CD4-positive, alpha-beta T cell treated with Interleukin-17A for 1 hour (primary cell): Measurements from ENCODE around the gene AUTS2.

Experiments used
- DNase-seq: peaks from one replicate; pipeline ENCODE4 v3.0.0-alpha.2; 2020

AUTS2 gene

DNA sequence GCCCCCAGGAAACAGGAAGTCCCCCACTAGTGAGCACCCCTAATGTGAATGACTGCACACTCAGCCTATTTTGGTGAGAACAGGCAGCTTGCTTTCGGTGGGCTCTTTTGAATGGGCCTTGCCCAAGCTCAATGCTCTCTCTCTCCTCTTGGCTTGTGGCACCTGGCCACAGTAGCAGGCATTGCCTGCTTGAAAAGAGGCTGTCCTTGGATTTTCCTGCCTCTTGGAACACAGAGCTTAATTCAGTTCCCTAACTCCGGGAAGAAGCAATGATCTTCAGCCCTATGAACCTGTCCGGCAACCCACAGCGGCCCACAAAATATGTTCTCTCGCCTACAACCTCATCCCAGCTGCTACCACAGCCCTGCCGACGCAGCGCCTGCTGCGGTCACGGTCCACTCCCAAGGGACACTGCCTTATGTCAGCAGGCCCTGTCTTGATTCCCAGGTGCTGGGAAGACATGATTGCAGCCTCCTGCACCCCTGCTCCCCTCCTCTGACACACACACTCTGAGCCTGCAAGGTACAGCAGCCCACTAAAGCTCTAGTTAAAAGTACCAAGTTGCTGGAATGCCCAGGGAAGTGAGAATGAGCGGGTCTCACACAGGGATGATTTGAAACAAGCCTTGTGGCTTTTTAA lies 818.2 kb downstream of the AUTS2 start:
- no peak for DNase-seq

DNA sequence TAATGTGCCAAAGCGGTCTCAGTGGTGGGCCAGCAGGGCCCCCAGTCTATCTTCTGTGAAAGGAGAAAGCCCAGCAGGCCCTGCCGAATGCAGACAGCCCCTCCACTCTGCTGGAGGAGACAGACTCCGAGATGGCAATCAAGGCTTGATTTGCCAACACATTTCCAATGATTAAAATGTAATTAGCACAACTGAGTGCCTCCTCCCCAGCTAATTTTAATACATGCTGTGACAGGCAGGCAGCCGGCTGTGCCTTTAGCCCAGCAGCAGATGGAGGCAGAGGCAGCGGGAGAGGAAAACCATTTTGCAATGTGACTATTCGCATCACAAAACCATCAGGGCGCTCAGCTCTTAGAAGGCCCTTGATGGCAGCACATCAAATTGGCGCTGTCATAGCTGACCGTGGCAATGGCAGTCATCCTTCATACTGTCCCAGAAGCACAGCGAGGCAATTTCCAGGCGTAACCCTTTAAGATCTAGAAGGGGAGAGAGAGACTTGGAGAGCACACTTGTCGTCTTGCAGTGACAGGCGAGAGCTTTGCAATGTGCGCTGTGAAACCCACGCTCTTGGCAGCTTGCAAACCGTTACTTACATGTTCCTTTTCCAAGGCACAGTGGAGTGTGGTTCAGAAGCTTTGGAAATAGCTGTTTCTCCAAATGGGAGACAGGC lies 818.8 kb downstream of the AUTS2 start:
- DNase-seq, result no peak

DNA sequence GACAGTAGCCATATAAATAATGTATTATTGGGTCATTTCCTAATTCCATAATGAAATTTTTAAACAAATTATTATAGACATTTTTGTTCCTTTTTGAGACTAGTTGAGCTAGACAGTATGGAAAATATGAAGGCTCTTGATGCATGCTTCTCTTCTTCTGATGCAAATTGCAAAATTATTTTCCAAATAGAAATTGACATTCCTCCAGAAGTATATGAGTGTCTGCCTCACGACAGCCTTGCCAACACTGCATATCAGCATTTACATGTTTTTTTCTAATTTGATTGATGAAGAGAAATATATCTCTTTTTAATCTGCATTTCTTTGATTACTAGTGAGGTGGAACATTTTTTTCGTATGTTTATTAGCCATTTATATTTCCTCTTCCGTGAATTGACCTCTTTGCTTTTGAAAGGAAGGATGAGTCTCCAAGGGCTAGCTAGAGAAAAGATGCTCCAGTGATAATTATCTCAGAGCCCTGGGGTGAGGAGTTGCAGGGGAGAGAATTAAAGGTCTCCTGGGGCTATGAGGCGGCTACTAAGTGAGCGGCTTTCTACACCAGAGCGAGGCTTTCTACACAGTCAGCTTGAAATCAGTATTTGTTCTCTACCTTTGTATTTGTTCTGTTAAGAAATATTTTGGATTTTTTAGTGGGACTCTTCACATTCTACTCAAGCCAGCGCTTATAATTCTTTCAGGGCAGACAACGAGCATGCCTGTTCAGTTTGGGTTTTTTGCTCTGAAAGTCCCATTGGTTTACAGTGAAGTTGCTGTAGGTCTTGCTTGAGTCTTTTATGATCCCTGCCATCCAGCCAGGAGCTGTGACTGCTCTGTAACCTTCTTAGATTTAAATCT lies 821.5 kb downstream of the AUTS2 start:
- no peak for DNase-seq

DNA sequence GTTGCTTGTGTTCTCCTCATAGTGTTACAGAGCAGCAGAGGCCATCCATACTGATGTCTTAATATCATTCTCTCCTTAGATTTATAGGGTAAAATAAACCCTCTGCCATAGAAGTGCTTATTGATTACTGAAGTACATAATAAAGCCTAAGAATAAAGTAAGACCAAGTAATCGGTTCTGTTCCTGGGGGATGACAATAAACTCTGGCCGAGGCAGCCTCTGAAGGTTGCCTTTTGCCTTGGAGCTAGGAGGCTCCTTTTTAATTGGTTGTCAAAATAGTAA lies 822.0 kb downstream of the AUTS2 start:
- no peak for DNase-seq

DNA sequence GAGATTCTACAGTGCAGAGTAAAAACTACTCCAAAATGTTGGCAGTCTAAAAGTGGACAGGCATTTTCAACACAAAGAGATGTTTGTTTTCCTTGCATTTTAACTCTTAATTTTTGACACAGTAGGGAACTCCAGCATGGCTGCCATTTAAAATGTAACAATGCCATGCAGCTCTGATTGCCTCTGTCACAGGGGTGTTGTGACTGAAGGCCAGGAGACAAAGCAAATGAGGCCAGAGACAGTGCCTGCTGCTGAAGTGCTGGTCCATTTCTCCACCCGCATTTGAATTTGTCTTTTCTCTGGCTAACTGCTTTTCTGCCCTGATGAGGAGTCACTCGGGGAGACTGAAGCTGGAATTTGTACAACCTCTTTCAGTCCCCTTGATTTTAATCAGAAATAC lies 823.0 kb downstream of the AUTS2 start:
- no peak for DNase-seq

DNA sequence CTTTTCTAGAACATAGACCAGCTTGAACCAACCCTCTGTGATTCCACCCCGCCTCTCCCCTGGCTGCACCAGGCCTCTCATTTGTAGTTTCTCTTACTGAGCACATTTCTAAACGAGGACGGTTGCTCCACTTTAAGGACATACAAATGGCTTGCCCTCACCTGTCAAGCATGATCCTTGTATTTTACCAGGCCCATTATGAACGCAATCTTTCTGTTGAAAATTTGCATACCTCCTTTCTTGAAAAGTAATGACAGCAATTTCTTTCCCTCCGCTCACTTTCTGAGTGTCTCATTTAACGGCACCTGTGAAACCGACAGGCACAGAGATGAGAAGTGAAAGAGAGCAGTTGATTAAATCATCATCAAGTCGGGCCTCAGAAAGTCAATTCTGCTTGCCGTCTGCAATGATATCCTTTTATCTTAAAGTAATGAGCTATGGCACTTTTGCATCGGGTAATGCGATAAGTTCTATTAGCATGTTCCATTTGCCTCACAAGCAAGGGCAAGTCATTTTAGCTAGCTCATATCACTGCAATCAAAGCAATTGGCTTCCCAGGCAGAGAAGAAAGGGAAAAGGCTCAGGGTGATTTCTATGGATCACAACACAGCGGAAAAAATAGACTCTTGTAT lies 828.1 kb downstream of the AUTS2 start:
- DNase-seq, result no peak

DNA sequence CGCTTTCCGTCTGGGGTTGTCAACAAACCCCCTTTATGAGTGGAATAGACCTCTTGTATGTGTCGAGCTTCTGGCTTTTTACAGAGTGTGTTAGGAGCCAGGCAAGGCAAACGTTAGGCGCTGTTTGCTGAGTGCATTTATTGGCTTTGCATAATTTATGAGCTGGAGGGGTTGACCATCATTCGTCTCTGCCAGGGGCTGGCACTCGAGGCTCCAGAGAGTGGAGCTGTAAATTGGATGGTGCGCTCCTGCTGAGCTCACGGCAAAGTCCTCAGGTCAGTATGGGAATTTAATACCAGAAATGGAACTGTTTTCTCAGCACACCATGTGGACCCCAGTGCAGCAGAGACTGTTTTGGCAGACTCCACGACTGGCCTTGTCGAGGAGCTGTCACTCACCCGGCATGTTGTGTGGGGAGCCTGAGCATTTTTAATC lies 834.3 kb downstream of the AUTS2 start:
- DNase-seq, result no peak

DNA sequence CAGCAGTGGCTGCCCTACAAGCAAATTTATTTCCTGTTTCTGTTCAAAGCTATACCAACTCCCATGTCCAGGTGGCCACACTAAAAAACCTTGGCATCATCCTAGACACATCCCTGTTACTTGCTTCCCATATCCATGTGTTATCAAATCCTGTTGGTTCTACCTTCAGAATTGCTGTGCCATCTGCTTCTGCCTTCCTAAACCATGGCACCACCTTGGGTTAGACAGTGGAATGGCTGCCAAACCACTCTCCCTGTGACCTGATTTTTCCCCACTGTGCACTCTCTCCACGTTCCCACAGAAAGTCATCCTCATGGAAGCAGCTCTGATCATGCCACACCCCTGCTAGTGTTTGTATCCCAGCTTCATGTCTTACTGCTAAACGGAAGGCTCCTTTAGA lies 836.1 kb downstream of the AUTS2 start:
- no peak for DNase-seq

DNA sequence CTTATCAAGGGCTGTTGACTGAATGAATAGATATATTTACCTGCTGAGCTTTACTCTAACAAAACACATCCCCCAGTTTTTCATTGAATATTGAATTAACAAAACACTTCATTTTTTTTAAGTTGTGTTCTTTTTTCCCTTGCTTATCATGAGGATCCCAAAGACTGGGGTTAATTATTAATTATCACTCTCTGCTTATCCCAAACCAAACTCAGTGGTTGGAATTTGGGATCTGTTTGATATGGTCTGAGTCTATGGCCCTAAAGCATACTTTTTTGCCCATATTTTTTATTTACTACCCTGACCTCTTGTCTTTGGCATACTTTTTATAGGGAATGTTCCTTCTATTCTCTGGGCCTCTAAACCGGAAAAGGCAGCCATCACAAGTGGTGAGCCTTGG lies 836.5 kb downstream of the AUTS2 start:
- DNase-seq, result no peak

DNA sequence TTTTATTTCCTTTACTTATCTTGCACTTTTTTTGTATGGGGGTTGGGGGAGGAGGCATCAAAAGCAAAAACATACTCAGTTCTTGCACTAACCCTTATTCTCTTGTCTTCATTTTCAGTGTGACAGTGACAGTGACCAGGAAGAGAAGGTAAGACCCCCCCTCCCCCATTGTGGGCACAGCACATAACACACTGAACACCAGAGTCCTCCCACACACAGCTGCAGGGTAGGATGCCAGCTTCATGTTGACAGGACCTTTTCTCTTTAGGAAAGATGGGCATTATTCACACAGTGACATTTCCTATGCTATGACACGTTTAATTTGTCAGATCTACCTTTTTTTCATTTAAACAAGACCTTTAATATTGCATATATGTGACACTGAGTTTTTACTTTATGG lies 837.4 kb downstream of the AUTS2 start:
- no peak for DNase-seq

DNA sequence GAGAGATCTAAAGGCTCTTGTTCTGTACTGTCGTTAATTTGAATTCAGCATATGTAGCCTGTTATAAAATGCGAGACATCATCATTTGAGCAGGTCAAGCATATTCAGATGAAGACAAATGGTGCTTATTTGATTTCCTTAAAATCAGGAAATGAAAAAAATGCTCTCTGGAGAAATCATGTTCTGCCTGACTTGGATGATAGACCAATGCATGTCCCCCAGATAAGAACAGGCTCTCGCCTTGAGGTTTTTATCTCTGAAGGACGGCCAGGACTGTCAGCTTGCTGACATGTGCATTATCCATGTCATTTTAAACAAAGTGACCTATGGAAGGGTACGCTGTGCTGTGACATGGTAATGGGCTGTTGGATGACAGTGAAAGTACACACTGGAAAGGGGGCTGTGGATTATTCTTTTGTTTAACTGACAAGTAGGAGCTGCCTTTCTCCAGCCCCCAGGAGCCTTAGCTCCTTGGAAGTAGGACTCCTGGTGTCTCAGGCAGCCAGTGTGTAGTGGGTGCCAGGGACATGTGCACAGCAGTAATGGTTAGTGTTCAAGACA lies 838.6 kb downstream of the AUTS2 start:
- no peak for DNase-seq

DNA sequence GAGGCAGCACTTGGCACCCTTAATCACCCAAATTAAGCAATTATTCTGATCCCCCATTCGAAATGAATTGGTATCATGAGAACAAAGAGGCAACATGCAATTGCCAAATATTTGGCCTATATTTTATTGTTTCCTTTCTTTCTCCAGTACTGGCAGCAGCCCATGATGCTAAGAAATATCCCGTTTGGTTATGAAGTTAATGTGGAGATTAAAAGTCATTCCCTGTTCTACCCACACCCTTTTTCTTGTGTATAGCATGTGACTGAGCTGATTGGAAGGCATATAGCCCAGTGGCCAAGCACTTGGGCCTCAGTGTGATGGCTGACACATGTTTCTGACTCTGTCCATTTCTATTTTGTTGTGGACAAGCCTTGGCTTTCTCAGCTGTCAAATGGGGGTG lies 841.4 kb downstream of the AUTS2 start:
- DNase-seq, result no peak

DNA sequence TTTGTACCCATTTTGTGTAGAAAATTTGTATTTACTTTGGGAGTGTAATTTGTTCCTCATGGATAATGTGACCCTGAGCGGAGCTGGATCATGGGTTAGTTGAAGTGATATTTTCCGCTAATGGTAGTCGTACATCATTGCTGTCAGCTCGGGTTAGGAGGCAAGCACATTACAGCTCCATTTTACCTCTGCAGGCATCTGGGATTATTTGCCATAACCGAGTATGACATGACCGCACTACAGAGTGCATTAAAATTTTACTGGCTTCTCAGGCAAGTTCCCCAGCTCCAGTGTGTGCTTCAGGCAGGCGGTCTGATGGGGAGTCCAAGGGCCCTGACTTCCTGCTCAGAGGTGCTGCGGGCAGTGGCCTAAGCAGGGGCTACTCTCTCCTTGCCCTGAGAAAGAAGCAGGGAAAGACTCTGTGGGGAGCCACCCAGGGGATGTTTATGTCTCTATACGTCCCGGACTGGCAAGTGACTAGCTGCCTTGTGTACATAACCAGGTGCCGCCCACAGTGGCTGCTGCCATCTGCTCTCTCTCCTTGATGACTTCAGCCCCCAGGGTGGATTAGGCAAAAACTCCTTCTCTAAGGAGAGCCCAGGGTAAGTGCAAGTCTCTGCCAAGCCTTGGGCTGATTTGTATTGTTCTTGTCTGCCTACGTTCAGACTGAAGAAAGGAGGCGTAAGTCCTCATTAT lies 848.3 kb downstream of the AUTS2 start:
- no peak for DNase-seq

DNA sequence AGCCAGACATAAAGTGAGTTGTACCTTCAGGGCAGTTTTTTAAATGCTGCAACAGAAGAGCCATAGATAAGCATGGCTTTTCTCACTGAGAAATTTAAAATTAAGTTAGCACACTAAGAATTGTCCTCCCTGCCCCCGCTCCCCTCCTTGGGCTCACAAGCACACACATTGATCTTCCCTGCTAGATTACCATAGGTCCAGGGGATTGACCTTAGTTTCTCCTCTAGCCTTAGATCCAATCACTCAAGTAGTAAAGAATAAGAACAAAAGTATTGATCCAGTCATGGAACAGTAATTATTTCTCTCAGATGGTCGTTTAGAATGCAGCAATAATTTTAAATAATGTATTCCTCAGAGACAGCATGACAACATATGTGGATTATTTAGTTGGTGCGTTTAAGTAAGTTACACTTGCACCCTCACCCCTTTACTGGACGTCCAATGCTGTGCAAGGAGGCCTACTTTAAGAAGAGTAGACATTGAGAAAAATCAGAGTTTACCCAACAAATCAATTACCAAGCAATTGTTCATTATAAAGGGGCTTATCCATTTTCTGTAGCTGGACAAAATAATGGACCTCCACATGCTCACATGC lies 850.1 kb downstream of the AUTS2 start:
- DNase-seq, result no peak

DNA sequence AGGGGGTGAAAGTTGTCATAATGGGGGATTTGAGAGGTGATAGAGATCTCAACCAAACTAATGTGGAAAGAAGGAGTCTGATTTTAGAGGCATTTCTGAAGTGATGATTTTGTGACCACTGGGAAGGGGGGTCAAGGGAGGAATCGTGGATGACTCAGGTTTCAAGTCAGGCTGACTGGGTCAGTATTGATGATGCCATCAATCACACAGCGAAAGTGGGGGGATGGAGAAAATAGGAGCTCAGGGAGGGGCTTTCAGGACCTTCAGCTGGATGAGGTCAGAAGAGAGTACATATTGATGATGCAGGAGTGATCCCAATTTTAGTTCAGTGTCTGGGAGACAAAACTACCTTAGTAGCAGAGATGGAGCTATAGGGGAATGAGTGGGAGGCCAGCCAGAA lies 852.5 kb downstream of the AUTS2 start:
- DNase-seq, result no peak

DNA sequence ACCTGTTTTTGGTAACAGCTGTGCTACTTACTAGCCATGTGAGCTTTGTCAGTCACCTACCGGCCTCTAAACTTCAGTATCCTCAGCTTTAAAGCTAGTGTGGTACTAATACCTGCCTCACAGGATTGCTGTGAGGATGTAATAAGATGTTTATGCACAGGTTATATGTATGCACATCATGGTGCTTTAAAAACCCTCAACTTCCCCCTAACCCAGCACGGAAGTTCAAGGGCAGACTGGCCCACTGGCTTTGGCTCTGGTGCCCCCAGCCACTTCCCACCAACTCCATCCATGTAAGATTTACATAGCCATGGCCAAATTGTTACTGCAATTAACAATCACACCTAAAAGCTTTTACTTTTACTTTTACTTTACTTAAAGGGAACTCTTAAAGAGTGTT lies 857.6 kb downstream of the AUTS2 start:
- no peak for DNase-seq

DNA sequence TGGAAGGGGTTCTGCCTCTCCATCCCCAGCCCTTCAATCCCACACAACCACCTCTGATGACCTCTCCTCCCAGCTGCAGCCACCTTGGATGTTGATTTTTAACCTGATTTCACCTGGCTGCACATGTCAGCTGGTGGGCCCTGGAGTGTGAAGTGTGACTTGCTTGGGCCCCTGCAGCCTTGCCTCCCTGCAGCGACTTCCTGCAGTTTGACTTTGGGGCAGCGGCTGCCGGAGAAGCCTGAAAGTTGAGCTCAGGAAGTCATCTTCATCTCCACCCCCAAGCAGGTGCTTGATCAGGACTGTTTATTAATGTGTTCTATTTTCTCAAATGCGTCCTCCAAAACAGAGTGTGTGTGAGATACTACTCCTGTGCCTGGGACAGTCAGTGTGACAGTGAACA lies 858.4 kb downstream of the AUTS2 start:
- no peak for DNase-seq

DNA sequence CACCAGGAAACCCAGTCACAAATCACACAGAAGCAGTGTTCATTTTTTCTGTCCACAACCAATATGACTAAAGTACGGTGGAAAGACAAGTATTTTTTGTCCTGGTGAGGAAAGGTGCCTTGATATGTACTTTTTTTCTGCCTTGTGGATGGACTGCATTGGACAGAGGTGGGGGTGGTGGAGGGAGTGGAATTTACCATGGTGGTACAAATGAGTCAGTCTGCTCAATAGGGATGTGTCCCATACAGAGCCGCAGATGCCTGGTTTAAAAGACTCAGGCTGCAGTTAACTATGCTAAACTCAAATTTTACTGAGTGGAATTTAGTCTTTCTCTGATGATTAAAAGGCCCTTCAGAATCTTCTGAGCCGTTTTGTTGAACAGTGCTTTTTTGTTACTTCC lies 859.2 kb downstream of the AUTS2 start:
- no peak for DNase-seq

DNA sequence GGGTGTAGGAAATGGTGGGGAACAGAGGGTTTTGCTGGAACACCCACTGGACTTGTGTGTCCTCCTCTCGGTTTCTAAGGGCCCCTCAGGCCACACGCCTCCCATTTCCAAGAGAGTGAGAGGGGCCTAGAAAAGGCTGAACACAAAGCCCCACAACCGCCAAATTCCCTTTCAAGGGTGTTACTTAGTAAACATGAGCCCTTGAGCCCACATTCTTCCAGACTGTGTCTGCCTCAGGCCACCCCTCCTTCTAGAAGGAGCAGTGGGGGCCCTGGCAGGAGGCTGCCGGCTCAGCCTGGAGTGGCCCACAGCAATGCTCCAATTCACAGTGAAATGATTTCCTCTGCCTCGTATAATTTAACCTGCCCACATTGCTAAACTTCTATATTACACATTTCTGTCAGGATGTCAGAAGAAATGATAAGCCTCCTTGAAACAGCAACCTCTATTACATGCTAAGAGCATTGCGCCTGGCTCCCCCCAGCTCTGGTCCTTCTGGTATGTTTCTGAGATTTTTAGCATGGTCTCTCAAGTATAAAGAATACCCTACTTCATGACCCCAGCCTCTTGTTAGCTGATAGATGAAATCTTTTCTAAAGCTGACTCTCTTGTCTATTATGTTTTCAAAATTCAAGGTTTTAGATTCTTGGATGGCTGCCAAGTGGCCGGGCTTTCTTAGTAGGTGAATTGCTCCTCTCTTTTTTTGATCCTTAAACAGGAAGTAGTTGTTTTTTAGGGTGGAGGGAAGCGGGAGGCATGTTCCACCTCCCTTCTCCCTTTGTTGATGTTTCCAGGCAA lies 859.8 kb downstream of the AUTS2 start:
- no peak for DNase-seq

DNA sequence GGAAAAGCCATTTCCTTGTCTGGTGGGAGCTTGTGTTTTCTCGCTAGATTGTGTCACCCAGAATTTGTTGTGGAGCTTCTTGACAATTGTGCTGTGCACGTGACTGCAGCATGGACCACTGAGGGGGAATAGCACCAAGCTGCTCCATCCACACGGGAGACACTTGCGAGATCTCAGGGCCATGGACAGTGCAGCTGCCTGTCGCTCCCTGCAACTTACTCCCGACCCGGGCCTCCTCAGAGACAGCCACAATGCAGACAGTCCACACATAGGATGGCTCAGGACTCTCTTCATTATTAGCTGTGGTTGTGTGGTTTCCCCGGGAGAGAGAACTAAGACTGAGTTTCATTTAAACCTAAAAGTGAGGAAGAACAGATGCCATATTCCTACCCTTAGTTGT lies 860.5 kb downstream of the AUTS2 start:
- DNase-seq, result no peak

DNA sequence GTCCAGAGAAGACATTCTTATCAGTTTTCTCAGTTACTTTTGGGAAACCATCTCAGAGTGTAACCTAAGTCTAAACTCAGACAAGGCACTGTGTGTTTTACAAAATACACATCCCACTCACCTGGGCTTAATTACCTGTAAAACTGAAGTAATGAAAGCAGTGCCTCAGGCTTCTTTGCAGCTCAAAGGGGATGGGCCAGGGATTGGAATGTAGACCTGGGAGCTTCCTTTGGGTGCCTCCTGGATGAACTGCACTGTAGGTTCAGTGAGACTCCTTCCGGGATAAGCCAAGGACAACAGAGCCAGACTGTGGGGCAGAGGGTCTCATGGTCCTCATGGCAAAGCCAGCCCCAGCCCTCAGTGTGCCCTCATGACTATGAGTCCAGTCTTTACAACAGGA lies 861.3 kb downstream of the AUTS2 start:
- DNase-seq, result no peak

DNA sequence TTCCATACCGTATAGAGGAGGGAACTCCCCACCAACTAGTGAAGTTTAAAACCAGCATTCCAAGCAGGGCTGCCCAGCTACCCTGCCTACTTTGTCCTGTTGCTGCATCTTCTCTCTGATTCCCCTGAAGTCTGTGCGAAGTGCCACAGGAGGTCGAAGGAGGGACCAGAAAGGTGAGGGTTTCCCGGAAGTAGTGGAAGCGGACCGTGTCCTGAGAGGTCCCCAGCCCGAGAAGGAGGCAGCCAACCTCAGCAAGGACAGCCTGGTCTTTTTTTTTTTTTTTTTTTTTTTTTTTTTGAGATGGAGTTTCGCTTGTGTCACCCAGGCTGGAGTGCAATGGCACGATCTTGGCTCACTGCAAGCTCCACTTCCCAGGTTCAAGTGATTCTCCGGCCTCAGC lies 861.8 kb downstream of the AUTS2 start:
- DNase-seq, result no peak
